HepG2 (cell line): ENCODE measurements around the gene GPC2. TPM values are rescaled to one million over a fixed set of nuclear protein-coding genes. Genes with fewer than 3 reads are reported as not detected.

ENCODE experiments used
- CENPX ChIP-seq: sonication (generic); formaldehyde crosslinking; IDR thresholded peaks from 2 replicates; pipeline ENCODE4 v1.9.0; 2021; ENCODE audit warnings: mild to moderate bottlenecking, missing genetic modification reagents, moderate library complexity
- GTF3A ChIP-seq: sonication (generic); formaldehyde crosslinking; conservative IDR thresholded peaks from 2 replicates; pipeline ENCODE4 v1.4.0; 2020; ENCODE audit warnings: mild to moderate bottlenecking, missing genetic modification reagents
- HHEX ChIP-seq: IDR thresholded peaks from 2 replicates; pipeline ENCODE4 v1.6.1; 2016; ENCODE audit warnings: control low read depth
- HOXA9 ChIP-seq: sonication (generic); formaldehyde crosslinking; IDR thresholded peaks from 2 replicates; pipeline ENCODE4 v1.8.1; 2022; ENCODE audit warnings: missing genetic modification reagents, mild to moderate bottlenecking, moderate library complexity, borderline replicate concordance
- NFE2L1 ChIP-seq: sonication (generic); formaldehyde crosslinking; IDR thresholded peaks from 2 replicates; pipeline ENCODE4 v1.4.0; 2020; ENCODE audit warnings: missing genetic modification reagents, mild to moderate bottlenecking, borderline replicate concordance
- PRMT3 ChIP-seq: sonication (generic); formaldehyde crosslinking; IDR thresholded peaks from 2 replicates; pipeline ENCODE4 v1.8.1; 2022; ENCODE audit warnings: low read depth, mild to moderate bottlenecking, moderate library complexity, missing genetic modification reagents, borderline replicate concordance
- ZMYM2 ChIP-seq: sonication (generic); formaldehyde crosslinking; IDR thresholded peaks from 2 replicates; pipeline ENCODE4 v1.8.0; 2022; ENCODE audit warnings: mild to moderate bottlenecking, missing genetic modification reagents
- ZNF570 ChIP-seq: sonication (generic); formaldehyde crosslinking; IDR thresholded peaks from 2 replicates; pipeline ENCODE4 v1.4.0; 2020; ENCODE audit warnings: mild to moderate bottlenecking, missing genetic modification reagents, borderline replicate concordance
- polyA plus RNA-seq, 8 experiments: library from polyadenylated mRNA; depleted of rRNA in 3 of 8; stranded (reverse) in 7 of 8; unstranded in 1 of 8; fragments of >200 nt; fragmentation: Illumina TruSeq in 4 of 8; extraction: Trizol in 4 of 8; gene quantifications; 2 replicates each; pipeline versions ENCODE4 v1.2.1 to v1.2.3, GENCODE V29; 2011 to 2016; ENCODE audit warnings: low read depth in 4 of 8, missing spikeins in 1 of 8, mixed read lengths in 1 of 8; ENCODE audit not compliant: insufficient read depth in 1 of 8
- total RNA-seq, 5 experiments: library from RNA; depleted of rRNA; stranded (reverse); fragments of >200 nt; fragmentation: Illumina TruSeq; extraction: Trizol; gene quantifications; 2 replicates each; pipeline ENCODE4 v1.2.3, GENCODE V29; 2016; ENCODE audit warnings: low read depth in 1 of 5
- TF ChIP-seq, protein P1 (sequence below): sonication (generic); formaldehyde crosslinking; conservative IDR thresholded peaks from 2 replicates; pipeline ENCODE4 v1.8.0; 2022; ENCODE audit warnings: mild to moderate bottlenecking, moderate library complexity, missing genetic modification reagents
- TF ChIP-seq, protein P2 (sequence below): sonication (generic); formaldehyde crosslinking; IDR thresholded peaks from 2 replicates; pipeline ENCODE4 v1.9.0; 2021; ENCODE audit warnings: missing genetic modification reagents, borderline replicate concordance
- TF ChIP-seq, protein P3 (sequence below): sonication (generic); formaldehyde crosslinking; IDR thresholded peaks from 2 replicates; pipeline ENCODE4 v1.5.0; 2020; ENCODE audit warnings: mild to moderate bottlenecking, missing genetic modification reagents, borderline replicate concordance
- TF ChIP-seq, protein P4 (sequence below): sonication (generic); formaldehyde crosslinking; IDR thresholded peaks from 2 replicates; pipeline ENCODE4 v1.5.1; 2020; ENCODE audit warnings: missing genetic modification reagents, mild to moderate bottlenecking, borderline replicate concordance

GPC2 gene
- total and polyA plus RNA-seq, 2 of the 13 experiments (the other 11 are each of a cell fraction or from before 2014, with no cell fraction given), result 0.64 to 0.78 TPM

DNA sequence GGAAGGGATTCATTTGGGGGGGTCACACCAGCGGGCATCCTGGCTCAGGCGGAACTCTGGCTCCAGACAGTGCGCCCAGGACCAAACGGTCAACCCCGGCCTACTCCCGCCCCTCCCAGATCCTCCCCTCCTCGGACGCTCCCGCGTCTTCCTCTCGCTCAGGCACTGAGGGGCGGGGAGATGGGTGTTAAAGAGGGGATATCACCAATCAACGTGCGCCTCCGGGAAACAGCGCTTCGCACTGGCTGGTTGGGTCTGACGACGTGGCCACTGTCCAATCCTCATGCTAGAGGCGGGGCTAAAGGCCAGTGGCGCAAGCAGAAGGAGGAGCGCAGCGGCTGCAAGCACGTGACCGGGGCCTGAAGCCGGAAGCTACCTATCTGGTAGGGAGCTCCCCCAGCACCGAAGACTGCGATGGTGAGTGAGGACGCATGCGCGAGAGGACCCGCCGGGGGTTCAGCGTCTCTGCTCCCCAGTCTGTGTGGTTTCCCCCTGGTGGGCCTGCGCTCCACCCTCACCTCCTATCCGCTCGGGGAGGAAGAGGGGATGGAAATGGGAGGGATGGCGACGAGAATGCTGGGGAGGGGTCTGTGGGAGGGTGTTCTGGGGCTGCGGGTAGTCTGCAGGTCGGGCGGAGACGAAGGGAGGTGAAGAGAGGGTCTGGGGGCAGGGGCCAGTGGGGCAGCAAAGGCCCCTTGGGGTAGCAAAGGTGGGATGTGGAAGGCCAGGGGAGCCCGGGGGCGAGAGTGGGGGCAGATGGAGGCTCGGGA is 28.4 kb downstream of the GPC2 start, which contains the start of gene LAMTOR4 (continued):
- TF ChIP-seq, protein P1, sequence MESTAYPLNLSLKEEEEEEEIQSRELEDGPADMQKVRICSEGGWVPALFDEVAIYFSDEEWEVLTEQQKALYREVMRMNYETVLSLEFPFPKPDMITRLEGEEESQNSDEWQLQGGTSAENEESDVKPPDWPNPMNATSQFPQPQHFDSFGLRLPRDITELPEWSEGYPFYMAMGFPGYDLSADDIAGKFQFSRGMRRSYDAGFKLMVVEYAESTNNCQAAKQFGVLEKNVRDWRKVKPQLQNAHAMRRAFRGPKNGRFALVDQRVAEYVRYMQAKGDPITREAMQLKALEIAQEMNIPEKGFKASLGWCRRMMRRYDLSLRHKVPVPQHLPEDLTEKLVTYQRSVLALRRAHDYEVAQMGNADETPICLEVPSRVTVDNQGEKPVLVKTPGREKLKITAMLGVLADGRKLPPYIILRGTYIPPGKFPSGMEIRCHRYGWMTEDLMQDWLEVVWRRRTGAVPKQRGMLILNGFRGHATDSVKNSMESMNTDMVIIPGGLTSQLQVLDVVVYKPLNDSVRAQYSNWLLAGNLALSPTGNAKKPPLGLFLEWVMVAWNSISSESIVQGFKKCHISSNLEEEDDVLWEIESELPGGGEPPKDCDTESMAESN, result peak; percentile 76; the same call in 1 of the 2 replicates
- TF ChIP-seq CENPX (CRISPR knock-in tag), result no peak
- TF ChIP-seq, protein P2, sequence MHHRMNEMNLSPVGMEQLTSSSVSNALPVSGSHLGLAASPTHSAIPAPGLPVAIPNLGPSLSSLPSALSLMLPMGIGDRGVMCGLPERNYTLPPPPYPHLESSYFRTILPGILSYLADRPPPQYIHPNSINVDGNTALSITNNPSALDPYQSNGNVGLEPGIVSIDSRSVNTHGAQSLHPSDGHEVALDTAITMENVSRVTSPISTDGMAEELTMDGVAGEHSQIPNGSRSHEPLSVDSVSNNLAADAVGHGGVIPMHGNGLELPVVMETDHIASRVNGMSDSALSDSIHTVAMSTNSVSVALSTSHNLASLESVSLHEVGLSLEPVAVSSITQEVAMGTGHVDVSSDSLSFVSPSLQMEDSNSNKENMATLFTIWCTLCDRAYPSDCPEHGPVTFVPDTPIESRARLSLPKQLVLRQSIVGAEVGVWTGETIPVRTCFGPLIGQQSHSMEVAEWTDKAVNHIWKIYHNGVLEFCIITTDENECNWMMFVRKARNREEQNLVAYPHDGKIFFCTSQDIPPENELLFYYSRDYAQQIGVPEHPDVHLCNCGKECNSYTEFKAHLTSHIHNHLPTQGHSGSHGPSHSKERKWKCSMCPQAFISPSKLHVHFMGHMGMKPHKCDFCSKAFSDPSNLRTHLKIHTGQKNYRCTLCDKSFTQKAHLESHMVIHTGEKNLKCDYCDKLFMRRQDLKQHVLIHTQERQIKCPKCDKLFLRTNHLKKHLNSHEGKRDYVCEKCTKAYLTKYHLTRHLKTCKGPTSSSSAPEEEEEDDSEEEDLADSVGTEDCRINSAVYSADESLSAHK (CRISPR knock-in tag), result no peak
- TF ChIP-seq, protein P3, sequence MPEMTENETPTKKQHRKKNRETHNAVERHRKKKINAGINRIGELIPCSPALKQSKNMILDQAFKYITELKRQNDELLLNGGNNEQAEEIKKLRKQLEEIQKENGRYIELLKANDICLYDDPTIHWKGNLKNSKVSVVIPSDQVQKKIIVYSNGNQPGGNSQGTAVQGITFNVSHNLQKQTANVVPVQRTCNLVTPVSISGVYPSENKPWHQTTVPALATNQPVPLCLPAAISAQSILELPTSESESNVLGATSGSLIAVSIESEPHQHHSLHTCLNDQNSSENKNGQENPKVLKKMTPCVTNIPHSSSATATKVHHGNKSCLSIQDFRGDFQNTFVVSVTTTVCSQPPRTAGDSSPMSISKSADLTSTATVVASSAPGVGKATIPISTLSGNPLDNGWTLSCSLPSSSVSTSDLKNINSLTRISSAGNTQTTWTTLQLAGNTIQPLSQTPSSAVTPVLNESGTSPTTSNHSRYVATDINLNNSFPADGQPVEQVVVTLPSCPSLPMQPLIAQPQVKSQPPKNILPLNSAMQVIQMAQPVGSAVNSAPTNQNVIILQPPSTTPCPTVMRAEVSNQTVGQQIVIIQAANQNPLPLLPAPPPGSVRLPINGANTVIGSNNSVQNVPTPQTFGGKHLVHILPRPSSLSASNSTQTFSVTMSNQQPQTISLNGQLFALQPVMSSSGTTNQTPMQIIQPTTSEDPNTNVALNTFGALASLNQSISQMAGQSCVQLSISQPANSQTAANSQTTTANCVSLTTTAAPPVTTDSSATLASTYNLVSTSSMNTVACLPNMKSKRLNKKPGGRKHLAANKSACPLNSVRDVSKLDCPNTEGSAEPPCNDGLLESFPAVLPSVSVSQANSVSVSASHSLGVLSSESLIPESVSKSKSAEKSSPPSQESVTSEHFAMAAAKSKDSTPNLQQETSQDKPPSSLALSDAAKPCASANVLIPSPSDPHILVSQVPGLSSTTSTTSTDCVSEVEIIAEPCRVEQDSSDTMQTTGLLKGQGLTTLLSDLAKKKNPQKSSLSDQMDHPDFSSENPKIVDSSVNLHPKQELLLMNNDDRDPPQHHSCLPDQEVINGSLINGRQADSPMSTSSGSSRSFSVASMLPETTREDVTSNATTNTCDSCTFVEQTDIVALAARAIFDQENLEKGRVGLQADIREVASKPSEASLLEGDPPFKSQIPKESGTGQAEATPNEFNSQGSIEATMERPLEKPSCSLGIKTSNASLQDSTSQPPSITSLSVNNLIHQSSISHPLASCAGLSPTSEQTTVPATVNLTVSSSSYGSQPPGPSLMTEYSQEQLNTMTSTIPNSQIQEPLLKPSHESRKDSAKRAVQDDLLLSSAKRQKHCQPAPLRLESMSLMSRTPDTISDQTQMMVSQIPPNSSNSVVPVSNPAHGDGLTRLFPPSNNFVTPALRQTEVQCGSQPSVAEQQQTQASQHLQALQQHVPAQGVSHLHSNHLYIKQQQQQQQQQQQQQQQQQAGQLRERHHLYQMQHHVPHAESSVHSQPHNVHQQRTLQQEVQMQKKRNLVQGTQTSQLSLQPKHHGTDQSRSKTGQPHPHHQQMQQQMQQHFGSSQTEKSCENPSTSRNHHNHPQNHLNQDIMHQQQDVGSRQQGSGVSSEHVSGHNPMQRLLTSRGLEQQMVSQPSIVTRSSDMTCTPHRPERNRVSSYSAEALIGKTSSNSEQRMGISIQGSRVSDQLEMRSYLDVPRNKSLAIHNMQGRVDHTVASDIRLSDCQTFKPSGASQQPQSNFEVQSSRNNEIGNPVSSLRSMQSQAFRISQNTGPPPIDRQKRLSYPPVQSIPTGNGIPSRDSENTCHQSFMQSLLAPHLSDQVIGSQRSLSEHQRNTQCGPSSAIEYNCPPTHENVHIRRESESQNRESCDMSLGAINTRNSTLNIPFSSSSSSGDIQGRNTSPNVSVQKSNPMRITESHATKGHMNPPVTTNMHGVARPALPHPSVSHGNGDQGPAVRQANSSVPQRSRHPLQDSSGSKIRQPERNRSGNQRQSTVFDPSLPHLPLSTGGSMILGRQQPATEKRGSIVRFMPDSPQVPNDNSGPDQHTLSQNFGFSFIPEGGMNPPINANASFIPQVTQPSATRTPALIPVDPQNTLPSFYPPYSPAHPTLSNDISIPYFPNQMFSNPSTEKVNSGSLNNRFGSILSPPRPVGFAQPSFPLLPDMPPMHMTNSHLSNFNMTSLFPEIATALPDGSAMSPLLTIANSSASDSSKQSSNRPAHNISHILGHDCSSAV (CRISPR knock-in tag), result no peak
- no peak for TF ChIP-seq HHEX (CRISPR knock-in tag)
- TF ChIP-seq GTF3A (CRISPR knock-in tag), result no peak
- no peak; the same call in 1 of the 2 replicates for TF ChIP-seq PRMT3 (CRISPR knock-in tag)
- no peak for TF ChIP-seq ZNF570 (CRISPR knock-in tag)
- TF ChIP-seq HOXA9 (CRISPR knock-in tag), result no peak
- TF ChIP-seq NFE2L1 (CRISPR knock-in tag), result no peak
- TF ChIP-seq ZMYM2, result peak; percentile 79; the same call in 1 of the 2 replicates
- TF ChIP-seq, protein P4, sequence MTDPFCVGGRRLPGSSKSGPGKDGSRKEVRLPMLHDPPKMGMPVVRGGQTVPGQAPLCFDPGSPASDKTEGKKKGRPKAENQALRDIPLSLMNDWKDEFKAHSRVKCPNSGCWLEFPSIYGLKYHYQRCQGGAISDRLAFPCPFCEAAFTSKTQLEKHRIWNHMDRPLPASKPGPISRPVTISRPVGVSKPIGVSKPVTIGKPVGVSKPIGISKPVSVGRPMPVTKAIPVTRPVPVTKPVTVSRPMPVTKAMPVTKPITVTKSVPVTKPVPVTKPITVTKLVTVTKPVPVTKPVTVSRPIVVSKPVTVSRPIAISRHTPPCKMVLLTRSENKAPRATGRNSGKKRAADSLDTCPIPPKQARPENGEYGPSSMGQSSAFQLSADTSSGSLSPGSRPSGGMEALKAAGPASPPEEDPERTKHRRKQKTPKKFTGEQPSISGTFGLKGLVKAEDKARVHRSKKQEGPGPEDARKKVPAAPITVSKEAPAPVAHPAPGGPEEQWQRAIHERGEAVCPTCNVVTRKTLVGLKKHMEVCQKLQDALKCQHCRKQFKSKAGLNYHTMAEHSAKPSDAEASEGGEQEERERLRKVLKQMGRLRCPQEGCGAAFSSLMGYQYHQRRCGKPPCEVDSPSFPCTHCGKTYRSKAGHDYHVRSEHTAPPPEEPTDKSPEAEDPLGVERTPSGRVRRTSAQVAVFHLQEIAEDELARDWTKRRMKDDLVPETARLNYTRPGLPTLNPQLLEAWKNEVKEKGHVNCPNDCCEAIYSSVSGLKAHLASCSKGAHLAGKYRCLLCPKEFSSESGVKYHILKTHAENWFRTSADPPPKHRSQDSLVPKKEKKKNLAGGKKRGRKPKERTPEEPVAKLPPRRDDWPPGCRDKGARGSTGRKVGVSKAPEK (CRISPR knock-in tag), result no peak
